Activated CD4-positive, alpha-beta T cell treated with anti-CD3 and anti-CD28 coated beads for 36 hours (primary cell): Measurements from ENCODE around the gene EPB41L4A. TPM values are rescaled to one million over a fixed set of nuclear protein-coding genes. Genes with fewer than 3 reads are reported as not detected.

ENCODE experiments used
- ATAC-seq: fragments of 200-7000 bp; cut with Tn5 transposase; one replicate; pipeline ENCODE4 v1.10.0; 2021; ENCODE audit warnings: mild to moderate bottlenecking, moderate library complexity
- CTCF ChIA-PET: fragments of 350-600 bp; sonication (Branson Sonifier 250); formaldehyde crosslinking; loops from one replicate; lab custom pipeline; 2021; ENCODE audit warnings: antibody characterized with exemption; lab: Charles Lee
- POLR2A ChIA-PET: fragments of 350-600 bp; sonication (Branson Sonifier 250); formaldehyde crosslinking; loops from one replicate; lab custom pipeline; 2021; ENCODE audit warnings: antibody characterized with exemption, inconsistent platforms; lab: Charles Lee
- DNase-seq: peaks from one replicate; pipeline ENCODE4 v3.0.0-alpha.2; 2020
- H3K27ac Mint-ChIP-seq: one replicate; pipeline ENCODE4 v1.8.0; 2021; ENCODE audit warnings: mixed read lengths
- H3K27me3 Mint-ChIP-seq: one replicate; pipeline ENCODE4 v1.8.0; 2021; ENCODE audit warnings: mixed read lengths
- H3K36me3 Mint-ChIP-seq: one replicate; pipeline ENCODE4 v1.8.0; 2021; ENCODE audit warnings: low read depth, mixed read lengths
- H3K4me1 Mint-ChIP-seq: one replicate; pipeline ENCODE4 v1.8.0; 2021; ENCODE audit warnings: mixed read lengths
- H3K4me3 Mint-ChIP-seq: one replicate; pipeline ENCODE4 v1.8.0; 2021; ENCODE audit warnings: mild to moderate bottlenecking, moderate library complexity, mixed read lengths
- H3K9me3 Mint-ChIP-seq: one replicate; pipeline ENCODE4 v1.8.0; 2021; ENCODE audit warnings: low read depth, mixed read lengths
- intact Hi-C, 2 experiments: fragments of 100-400 bp; cut with DNase I in 1 of 2; cut with micrococcal nuclease in 1 of 2; formaldehyde crosslinking; loops; one replicate each; pipeline versions ENCODE4 v1.14.2 to v1.15.1; 2022 to 2024; cut with DNase I, micrococcal nuclease
- total RNA-seq, 2 experiments: library from RNA; stranded (reverse); gene quantifications; one replicate each; pipeline ENCODE4 v1.2.3, GENCODE V29; 2021

EPB41L4A gene
- total RNA-seq, 2 experiments from 2014 or later: 0.05 to 0.28 TPM

DNA sequence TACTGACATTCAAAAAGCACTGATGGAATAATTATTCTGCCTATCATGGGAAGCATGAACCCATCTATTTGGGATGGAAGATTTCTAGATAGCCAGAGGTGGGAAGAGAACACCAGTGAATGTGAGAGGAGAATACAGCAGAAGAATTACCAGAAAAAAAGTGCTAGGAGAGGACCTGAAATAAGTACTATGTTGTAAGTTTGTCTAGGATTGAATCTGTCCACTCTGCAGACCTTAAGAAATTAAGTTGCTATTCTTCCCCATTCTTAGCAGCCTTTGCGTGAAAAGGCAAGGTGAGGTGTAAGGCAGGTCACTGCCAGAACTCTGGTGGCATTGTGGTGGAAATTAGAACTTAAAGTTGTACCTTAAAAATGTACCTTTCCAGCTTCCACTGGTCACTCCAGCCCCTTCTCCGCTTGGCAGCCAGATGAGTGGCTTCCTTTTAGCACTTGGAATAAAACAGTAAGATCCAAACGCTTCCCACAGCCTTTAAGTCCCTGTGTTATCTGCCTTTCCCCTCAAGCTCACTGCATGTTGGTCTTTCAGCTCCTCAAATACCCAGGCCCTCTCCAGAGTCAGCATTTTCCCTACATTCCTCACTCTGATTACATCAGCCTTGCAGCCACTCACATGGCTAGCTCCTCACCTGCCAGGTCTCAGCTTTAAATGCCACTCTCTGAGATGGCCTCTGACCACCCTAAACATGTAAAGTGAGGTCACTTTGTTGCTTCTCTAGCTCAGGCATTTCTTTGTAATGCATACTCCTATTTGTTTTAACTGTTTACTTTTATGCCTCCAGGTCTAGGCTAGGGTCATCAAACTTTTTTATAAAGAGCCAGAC is 253.0 kb downstream of the EPB41L4A start:
- Mint-ChIP-seq H3K4me3 (no peak overlapping the region), H3K36me3 (peaks cover 56% of the 10 kb centered on the region), H3K4me1 (peaks cover 20% of the 10 kb centered on the region), H3K27ac (peak overlapping the region; percentile 69), H3K9me3 (no peaks in the 10 kb centered on the region), H3K27me3 (no peaks in the 10 kb centered on the region)
- ChIA-PET CTCF (interaction anchor here (0.7 to 3.8 kb wide), 3 partner anchors 10 to 549 kb away, joined by 4 to 22 read pairs (median 5); no protein-coding TSS in a partner anchor), POLR2A (no interaction called here)
- DNase-seq: no peak
- intact Hi-C loops: loop anchor here in 1 of 2 experiments (10.0 kb wide), 4 partner anchors 569 to 1349 kb away; partner anchors contain the start of genes APC, SRP19 and YTHDC2
- ATAC-seq: no peak

- intact Hi-C loops: loop anchor here in 1 of 2 experiments (10.0 kb wide), 4 partner anchors 569 to 1349 kb away; partner anchors contain the start of genes APC, SRP19 and YTHDC2
- Mint-ChIP-seq H3K36me3 (peaks cover 59% of the 10 kb centered on the region), H3K4me3 (no peak overlapping the region), H3K27me3 (no peaks in the 10 kb centered on the region), H3K9me3 (no peaks in the 10 kb centered on the region), H3K27ac (peak overlapping the region; percentile 7), H3K4me1 (peaks cover 23% of the 10 kb centered on the region)
- ChIA-PET POLR2A (no interaction called here), CTCF (interaction anchor here (0.6 to 3.8 kb wide), 4 partner anchors 8 to 548 kb away, joined by 4 to 22 read pairs (median 4); no protein-coding TSS in a partner anchor)
- ATAC-seq (no peak), DNase-seq (no peak)
Measured at GRCh38 chr5:112165399-112165798, 253.7 kb downstream of the EPB41L4A start.

GRCh38 chr5:112163435-112163834 is 255.6 kb downstream of the EPB41L4A start:
- CTCF ChIA-PET: interaction anchor here (1.0 to 3.8 kb wide), 2 partner anchors 12 kb away, joined by 3 to 22 read pairs; no protein-coding TSS in a partner anchor
- intact Hi-C loops: loop anchor here in 1 of 2 experiments (5.0 to 10.0 kb wide), 7 partner anchors 254 to 1351 kb away; partner anchors contain the start of genes APC, DCP2, EPB41L4A and REEP5
- peaks cover 55% of the 10 kb centered on the region for H3K36me3 Mint-ChIP-seq

DNA sequence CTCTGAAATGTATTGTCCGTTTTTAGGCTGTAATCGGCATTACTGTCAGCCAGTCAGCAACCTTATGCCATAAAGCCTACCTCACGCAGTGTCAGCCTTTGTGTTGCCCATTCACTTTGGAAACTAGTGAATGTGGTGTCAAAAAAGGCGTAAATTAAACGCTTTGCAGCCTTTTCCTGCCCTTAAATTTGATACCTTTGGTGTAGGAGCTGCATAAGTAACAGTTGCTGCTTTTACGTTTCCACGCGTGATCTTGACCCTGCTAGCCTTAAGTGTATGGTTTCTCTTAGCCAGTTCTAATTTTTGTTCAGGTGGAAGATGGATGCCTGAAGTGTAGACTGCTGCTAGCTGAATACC is 257.7 kb downstream of the EPB41L4A start:
- no peaks in the 10 kb centered on the region for H3K9me3 Mint-ChIP-seq
- DNase-seq (no peak), ATAC-seq (no peak)
- ChIA-PET CTCF (interaction anchor here (0.8 to 2.4 kb wide), 9 partner anchors 8 to 841 kb away, joined by 3 to 9 read pairs (median 3); no protein-coding TSS in a partner anchor), POLR2A (interaction anchor here (0.8 to 1.0 kb wide), 2 partner anchors 650 to 1049 kb away, joined by 3 read pairs; no protein-coding TSS in a partner anchor)
- peak overlapping the region; percentile 92 for H3K27ac Mint-ChIP-seq
- peaks cover 41% of the 10 kb centered on the region for H3K4me1 Mint-ChIP-seq
- peak overlapping the region; percentile 91 for H3K4me3 Mint-ChIP-seq
- H3K27me3 Mint-ChIP-seq: no peaks in the 10 kb centered on the region
- H3K36me3 Mint-ChIP-seq: peaks cover 46% of the 10 kb centered on the region
- intact Hi-C loops: loop anchor here in 1 of 2 experiments (2.0 to 10.0 kb wide), 8 partner anchors 256 to 1353 kb away; partner anchors contain the start of genes APC, DCP2, EPB41L4A and NREP

More at GRCh38 chr5:112163435-112163834, 255.6 kb downstream of the EPB41L4A start:
- no peak for ATAC-seq
- POLR2A ChIA-PET: no interaction called here
- DNase-seq: no peak
- Mint-ChIP-seq H3K27me3 (no peaks in the 10 kb centered on the region), H3K9me3 (no peaks in the 10 kb centered on the region), H3K27ac (peak overlapping the region; percentile 92), H3K4me1 (peaks cover 36% of the 10 kb centered on the region), H3K4me3 (peak overlapping the region; percentile 91)

DNA sequence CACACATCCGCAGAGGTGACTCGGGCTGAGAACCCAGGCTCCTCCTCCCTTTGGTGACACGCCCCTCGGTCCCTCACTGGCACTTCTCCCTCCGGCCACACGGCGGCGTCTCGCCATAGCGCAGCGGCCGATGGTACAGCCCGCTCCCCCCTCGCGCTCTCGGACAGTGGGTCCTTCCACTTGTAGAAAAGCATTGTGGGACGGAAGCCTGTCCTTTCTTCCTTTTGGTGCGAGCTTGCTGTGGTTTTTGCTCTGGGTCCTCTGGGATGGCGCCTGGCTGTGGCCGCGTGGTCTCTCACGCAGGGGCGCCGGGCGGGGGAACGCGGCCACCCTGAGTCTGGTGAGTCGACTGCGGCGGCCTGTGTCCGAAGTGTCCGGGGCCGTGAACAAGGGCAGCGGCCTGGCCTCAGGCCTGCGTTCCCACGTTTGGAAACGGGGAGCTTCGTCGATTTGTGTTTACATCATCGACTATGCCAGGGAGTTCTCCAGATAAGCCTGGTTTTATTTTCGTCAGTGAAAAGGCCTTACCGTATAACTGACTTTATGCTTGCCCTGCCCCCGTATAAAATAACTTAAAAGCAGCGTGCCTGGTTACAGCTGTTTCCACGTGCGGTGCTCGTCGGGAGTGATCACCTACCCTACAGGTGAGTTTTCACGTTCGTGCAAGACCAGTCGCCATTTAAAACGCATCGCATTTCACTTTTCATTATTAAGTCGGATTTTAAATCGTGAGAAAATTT is 258.3 kb downstream of the EPB41L4A start:
- peaks cover 41% of the 10 kb centered on the region for H3K36me3 Mint-ChIP-seq
- peak; percentile 95 for DNase-seq
- H3K4me3 Mint-ChIP-seq: peak overlapping the region; percentile 91
- H3K27ac Mint-ChIP-seq: peak overlapping the region; percentile 92
- H3K27me3 Mint-ChIP-seq: no peaks in the 10 kb centered on the region
- H3K4me1 Mint-ChIP-seq: peaks cover 44% of the 10 kb centered on the region
- intact Hi-C loops: loop anchor here (1.0 to 10.0 kb wide), 13 partner anchors 256 to 1423 kb away; partner anchors contain the start of genes APC (in 1 of the 2), DCP2 (in 1 of the 2), EPB41L4A (in 1 of the 2) and NREP (in 1 of the 2)
- CTCF ChIA-PET: interaction anchor here (0.5 to 2.4 kb wide), 12 partner anchors 9 to 906 kb away, joined by 3 to 9 read pairs (median 3); no protein-coding TSS in a partner anchor
- H3K9me3 Mint-ChIP-seq: no peaks in the 10 kb centered on the region
- POLR2A ChIA-PET: interaction anchor here (1.0 kb wide), 1 partner anchor 649 kb away, joined by 3 read pairs; no protein-coding TSS in a partner anchor
- peak; percentile 90 for ATAC-seq

GRCh38 chr5:112159435-112159834 is 259.6 kb downstream of the EPB41L4A start:
- Mint-ChIP-seq H3K4me3 (no peak overlapping the region), H3K27me3 (no peaks in the 10 kb centered on the region), H3K27ac (peak overlapping the region; percentile 24), H3K4me1 (peaks cover 51% of the 10 kb centered on the region), H3K36me3 (peaks cover 33% of the 10 kb centered on the region), H3K9me3 (no peaks in the 10 kb centered on the region)
- POLR2A ChIA-PET: no interaction called here
- DNase-seq (no peak), ATAC-seq (no peak)
- intact Hi-C loops: loop anchor here (5.0 to 10.0 kb wide), 3 partner anchors 402 to 945 kb away; partner anchors contain the start of gene NREP (in 1 of the 2)
- CTCF ChIA-PET: no interaction called here

- H3K9me3 Mint-ChIP-seq: no peaks in the 10 kb centered on the region
Measured at GRCh38 chr5:112156211-112156610, 262.9 kb downstream of the EPB41L4A start.

DNA sequence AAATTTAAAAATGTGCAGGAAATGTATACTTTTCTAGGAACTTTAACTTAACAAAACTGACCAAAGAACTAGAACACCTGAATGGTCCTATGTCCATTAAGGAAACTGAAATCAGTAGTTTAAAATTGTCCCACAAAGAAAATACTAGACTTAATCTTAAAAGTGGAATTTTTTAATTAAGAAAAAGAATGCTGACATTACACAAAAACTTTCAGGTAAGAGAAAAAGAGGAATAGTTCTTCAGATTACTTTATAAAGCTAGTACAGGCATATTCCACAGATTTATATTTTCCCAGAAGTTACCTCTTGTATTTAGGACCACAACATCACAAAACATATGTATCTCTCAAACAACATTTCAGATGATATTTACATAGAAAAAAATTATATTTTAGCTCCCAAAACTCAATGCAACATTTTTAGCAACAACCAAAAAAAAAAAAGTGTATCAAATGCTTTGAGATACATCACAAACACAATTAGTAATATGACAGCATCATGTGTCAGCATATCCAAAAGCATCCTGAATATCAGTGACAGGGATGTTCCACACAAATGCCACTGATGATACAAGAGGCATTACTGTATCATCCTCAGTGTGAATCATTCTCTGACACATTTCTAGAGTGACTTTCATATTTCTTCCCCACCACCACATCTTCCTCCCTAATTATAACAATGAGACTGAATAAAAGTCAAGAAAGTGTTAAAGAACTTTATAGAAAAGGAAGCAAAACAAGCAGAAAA is 264.0 kb downstream of the EPB41L4A start:
- Mint-ChIP-seq H3K27me3 (no peaks in the 10 kb centered on the region), H3K27ac (peak overlapping the region; percentile 40), H3K4me1 (peaks cover 26% of the 10 kb centered on the region), H3K9me3 (no peaks in the 10 kb centered on the region), H3K4me3 (no peak overlapping the region), H3K36me3 (no peaks in the 10 kb centered on the region)
- no peak for DNase-seq
- ChIA-PET CTCF (no interaction called here), POLR2A (interaction anchor here (0.7 kb wide), 1 partner anchor 9 kb away, joined by 3 read pairs; no protein-coding TSS in a partner anchor)
- ATAC-seq: peak; percentile 84
- intact Hi-C loops: loop anchor here (2.0 to 10.0 kb wide), 5 partner anchors 398 to 940 kb away; partner anchors contain the start of gene NREP (in 1 of the 2)

More at GRCh38 chr5:112156211-112156610, 262.9 kb downstream of the EPB41L4A start:
- no peak overlapping the region for H3K4me3 Mint-ChIP-seq
- no peak for DNase-seq
- ChIA-PET CTCF (interaction anchor here (0.6 to 1.2 kb wide), 3 partner anchors 10 to 570 kb away, joined by 3 to 4 read pairs (median 3); no protein-coding TSS in a partner anchor), POLR2A (no interaction called here)
- H3K27me3 Mint-ChIP-seq: no peaks in the 10 kb centered on the region
- intact Hi-C loops: loop anchor here (5.0 to 10.0 kb wide), 3 partner anchors 399 to 941 kb away; partner anchors contain the start of gene NREP (in 1 of the 2)
- ATAC-seq: no peak
- H3K27ac Mint-ChIP-seq: no peak overlapping the region
- peaks cover 31% of the 10 kb centered on the region for H3K4me1 Mint-ChIP-seq
- H3K36me3 Mint-ChIP-seq: peaks cover 4% of the 10 kb centered on the region

GRCh38 chr5:112149727-112150126 is 269.4 kb downstream of the EPB41L4A start:
- H3K27ac Mint-ChIP-seq: no peak overlapping the region
- intact Hi-C loops: loop anchor here (5.0 to 10.0 kb wide), 6 partner anchors 295 to 1395 kb away; no protein-coding TSS in a partner anchor

More at GRCh38 chr5:112149727-112150126, 269.4 kb downstream of the EPB41L4A start:
- no peaks in the 10 kb centered on the region for H3K9me3 Mint-ChIP-seq
- ChIA-PET POLR2A (no interaction called here), CTCF (interaction anchor here (0.9 to 1.3 kb wide), 3 partner anchors 599 to 639 kb away, joined by 3 to 4 read pairs (median 4); no protein-coding TSS in a partner anchor)
- no peak overlapping the region for H3K4me3 Mint-ChIP-seq
- no peak for DNase-seq
- peaks cover under 1% of the 10 kb centered on the region for H3K4me1 Mint-ChIP-seq
- no peak for ATAC-seq
- no peaks in the 10 kb centered on the region for H3K36me3 Mint-ChIP-seq
- peaks cover 2% of the 10 kb centered on the region for H3K27me3 Mint-ChIP-seq
